Renal cortex interstitium (tissue), 11 donors: ENCODE measurements around the gene FICD. TPM values are rescaled to one million over a fixed set of nuclear protein-coding genes. Genes with fewer than 3 reads are reported as not detected.

Experiments used
- DNase-seq, 11 donors: peaks; one replicate each; pipeline ENCODE4 v3.0.0-alpha.2; 2013; ENCODE audit warnings: low read depth in 9 of 11, low spot score in 4 of 11; ENCODE audit errors: extremely low read depth in 1 of 11
- polyA plus RNA-seq, 3 donors: library from polyadenylated mRNA; unstranded; fragments of 120-200 nt; gene quantifications; one replicate each; pipeline ENCODE4 v1.2.1, GENCODE V29; 2013; ENCODE audit not compliant: insufficient read length in 3 of 3

The FICD gene
- polyA plus RNA-seq, 3 donors, result 3.0 to 4.0 (median 3.7) TPM

DNA sequence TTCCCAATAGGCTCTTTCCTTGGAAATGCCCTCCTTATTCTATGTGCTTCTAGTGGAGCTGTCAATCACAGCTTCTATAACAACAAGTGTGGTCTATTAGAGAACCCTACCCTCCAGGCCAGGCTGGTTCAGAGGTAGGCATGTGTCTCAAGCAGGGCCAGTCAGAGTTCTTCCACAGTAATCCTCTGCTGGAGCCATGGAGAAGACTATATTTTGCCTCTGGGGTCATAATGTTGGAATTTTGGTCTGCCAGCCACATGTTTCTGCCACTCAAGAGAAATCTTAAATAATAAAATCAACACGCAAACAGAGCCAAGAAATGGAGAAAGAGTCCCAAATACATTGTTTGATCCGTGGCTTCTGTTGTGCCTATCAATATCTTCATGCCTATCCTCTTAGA, 23.8 kb upstream of the FICD start:
- DNase-seq, result no peak

DNA sequence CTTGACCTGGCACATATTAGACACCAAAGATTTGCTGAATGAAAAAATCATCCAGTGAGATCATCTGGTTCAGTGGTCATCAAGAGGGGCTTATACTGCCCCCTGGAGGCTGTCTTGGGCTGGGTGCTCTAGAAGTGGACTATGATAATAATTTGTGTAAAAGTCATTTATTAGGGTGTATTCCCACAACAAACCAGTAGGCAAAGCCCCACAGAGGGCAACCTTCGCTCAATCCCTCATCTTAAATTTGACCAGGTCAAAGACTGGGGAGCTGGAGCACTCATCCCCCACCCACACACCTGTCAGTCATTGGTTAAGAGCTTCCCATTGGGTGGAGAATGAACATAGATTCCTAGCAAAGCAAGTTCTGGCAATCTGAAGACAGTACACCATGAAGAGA, 20.0 kb upstream of the FICD start:
- peak in 1 of 11 donors; percentile 7 for DNase-seq

DNA sequence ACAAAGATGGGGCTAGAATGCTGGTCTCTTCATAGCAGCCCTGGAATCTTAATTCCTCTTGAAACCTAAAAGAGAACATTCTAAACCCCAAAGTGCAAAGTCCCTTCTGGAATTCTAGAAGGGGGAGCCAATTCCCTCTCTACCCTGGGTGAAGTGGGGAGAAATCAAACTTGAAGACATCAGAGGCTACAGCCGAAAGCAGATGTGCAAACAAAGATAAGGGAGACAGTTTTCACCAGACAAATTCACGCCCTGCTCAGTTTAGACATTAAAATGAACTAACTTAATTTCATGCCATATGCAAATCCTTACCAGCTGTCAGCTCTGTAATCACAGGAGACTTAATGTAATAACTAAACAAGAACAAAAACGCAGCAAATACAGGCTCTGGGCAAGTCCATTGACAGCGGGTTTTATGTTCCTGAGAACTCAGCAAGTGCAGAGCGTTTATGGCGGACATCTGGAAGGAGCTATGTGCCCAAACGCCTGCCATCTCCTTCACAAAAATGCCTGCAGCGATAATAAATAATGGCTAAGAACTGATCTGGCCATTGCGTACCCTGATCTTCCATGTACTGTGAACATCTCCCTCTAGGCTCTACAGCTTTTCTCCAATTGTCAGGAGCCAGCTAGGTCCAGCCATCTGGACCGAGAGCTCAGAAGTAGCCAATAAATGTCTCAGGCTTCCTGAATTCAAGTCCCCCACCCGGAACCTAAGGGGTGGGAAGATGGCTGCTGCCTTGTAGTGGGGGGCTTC, 19.1 kb upstream of the FICD start:
- no peak for DNase-seq

DNA sequence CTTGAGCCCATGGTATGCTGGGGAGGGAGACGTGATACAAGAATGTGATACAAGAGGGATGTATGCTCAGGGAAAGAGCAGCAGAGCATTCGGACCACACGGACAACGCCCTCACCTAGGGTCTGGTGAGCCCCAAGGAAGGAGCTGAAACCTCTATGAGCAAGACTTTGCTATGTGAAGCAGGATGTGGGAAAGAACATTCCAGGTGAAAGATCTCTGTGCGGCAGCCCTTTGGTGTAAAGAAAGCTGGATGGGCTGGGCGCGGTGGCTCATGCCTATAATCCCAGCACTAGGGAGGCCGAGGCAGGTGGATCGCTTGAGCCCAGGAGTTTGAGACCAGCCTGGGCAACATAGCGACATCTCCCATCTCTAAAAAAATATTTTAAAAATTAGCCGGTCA, 16.9 kb upstream of the FICD start:
- DNase-seq, result no peak

DNA sequence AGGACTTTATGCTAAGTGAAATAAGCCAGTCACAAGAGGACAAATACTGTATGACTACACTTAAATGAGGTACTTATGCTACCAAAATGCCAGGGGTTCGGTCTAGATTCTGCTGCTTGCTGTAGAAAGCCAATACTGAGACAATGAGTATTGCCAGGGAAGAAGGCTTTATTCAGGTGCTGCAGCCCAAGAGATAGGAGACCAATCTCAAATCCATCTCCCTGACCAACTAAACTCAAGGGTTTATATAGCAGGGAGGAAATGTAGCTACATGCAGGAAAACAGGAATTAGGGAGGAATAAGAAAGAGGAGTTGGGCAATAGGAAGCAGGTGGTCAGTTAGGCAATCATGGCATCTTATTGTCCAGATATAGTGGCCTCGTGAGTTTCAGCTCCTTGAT, 12.2 kb upstream of the FICD start:
- no peak for DNase-seq

DNA sequence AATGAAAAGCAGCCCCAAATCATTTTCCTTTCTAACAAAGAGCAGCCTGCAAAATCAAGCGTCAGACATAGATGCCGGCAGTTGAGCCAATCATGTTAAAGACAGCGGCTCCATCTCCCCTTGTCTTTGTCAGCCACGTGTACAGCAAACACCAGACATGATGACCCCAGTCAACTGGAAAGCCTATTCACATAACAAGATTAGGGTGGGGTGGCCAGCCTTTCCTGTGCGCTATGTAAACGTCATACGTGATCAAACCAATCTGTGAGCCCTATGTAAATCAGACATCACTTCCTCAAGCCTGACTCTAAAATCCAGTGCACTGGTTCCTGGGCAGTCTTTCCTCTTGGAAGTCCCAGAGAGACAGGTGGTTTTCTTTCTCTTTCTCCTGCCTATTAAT, 9.9 kb upstream of the FICD start:
- DNase-seq, result no peak

DNA sequence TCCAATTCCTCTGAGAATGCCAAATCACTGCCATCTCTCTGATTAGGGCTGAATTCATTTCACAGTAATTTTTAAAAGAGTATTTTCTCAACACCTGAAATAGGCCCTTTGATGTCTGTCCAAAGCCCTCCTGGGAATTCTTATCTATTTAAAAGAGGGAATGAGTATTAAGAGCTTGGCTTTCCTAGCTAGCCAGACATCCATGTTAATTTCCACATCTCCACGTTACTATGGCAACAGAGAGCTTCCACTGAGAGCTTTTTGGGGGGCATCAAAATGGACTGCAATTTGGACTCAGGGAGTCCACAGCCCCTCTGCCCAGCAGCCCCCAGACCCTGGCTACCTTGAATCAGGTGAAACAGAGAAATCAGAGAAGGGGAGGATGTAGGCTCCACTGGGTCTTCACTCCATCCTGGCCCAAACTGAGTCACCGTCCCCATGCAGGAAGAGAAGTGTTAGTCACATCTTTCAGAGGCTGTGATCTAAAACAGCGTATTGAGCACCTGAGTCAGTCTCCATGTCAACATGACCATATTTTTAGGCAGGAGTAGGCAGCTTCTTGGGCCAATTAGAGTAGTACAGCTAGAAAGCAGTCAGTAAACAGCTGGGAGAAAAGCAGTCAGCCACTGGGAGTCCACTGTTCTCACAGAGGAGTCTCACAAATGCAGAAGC, 7.0 kb upstream of the FICD start:
- DNase-seq, result no peak

DNA sequence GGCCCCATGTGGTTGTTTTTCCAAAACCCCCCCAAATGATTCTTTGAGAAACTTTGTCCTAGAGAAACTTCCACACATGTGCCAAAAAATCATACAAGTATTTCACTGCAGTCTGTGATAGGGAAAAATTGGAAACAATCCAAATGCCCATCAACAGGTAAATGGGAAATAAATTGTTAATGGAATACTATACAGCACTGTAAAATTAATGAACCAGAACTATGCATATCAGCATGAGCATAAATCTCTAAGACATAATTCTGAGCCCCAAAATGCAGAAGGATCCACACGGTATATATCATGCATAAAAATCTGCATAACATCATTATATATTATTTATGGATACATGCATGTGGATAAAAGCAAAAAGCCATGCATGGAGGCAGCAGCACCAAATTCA, 5.3 kb upstream of the FICD start:
- DNase-seq, result no peak

DNA sequence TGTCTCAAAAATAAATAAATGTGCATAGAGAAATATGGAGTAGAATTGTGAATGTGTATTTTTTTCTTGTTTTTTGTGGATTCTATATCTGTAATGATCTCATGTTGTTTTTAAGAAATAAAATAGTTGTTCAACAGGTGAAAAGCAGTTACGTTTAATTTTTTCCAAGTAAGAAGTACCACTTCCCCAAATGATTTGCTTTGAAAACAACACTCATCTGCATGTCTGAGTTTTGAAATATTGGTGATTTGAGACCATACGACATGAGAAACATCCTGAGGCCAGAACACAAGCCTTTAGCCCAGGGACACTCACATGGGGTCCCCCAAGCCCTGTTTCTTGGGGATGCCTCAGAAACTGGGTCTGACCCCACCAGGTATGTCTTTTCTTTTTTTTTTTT, 4.2 kb upstream of the FICD start:
- DNase-seq, result no peak

DNA sequence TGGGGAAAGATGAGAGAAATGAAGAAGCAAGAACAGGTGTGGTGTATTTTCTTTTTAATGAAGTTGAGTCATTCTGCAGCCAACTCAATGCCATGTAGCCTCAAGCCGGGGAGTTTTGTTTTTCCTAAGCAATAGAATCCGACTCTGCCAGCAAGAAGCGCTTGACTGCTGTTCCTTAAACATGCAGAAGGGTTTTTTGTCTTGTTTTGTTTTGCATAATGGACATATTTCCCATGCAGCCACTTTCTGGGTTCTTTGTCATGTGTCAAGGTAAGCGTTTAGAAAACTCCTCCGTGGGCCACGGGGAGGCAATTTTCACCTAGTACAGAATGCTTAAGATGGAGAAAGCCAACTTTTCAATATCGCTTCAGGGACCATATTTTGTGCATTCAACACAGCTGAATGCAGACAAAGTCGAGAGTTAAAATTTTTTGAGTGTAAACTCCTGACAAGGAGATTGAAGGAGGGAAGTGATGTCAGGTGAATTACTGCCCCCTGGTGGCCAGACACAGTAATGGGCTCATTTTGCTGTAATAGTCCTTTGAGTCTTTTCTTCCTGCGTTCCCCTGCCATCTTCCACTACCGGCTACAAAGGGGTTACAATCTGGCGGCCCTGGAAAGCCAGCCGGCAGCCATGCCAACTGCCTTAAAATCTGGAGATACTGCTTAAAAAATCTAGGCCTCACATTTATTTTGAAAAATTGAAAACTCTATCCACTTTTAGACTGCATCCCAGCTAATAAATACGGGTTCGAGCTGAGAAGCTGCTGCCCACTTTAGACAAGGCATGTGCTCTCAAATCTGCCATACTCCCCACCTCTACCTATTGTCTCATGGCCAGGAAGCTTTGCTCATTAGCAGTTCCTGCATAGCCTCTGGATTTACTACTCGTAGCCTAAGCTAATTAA, 3.2 kb upstream of the FICD start:
- DNase-seq, result peak; percentile 56 to 75 (median 63)

DNA sequence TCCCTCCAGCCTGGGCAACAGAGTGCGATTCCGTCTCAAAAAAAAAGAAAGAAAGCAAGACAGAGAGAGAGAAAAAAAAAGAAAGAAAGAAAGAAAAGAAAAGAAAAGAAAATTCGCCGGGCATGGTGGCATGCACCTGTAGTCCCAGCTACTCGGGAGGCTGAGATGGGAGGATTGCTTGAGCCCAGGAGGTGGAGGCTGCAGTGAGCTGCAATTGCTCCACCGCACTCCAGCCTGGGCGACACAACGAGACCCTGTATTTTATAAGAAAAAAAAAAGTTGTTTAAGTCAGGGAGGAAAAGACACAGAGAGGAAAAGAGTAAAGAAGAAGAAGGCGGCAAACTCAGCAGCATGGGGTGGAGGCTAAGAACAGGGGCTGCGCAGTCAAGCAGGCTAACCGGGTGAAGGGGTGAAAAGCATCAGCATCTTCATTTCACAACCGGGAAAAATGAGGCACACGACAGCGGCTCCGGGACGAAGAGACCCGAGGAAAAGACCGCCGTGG, 557 bp upstream of the FICD start:
- peak in 1 of 11 donors; percentile 15 for DNase-seq

DNA sequence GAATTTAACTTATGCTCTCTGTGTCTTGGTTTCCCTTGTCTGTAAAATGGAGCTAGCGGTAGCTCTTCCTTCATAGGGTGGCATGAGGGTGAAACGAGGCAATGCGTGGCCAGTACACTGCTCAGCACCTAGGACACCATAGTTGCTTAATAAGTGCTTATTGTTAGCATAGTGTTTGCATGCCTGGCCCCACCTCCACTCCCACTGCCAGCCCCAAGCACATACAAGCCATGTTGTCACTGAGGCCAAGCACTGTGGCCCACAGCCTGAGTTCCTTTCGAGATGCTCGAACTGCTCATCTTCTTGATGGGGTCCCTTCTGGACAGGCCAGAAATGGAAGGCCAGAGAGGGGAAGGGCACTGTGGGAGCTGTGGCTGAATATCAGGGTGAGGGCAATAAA, 839 bp downstream of the FICD start:
- no peak for DNase-seq

DNA sequence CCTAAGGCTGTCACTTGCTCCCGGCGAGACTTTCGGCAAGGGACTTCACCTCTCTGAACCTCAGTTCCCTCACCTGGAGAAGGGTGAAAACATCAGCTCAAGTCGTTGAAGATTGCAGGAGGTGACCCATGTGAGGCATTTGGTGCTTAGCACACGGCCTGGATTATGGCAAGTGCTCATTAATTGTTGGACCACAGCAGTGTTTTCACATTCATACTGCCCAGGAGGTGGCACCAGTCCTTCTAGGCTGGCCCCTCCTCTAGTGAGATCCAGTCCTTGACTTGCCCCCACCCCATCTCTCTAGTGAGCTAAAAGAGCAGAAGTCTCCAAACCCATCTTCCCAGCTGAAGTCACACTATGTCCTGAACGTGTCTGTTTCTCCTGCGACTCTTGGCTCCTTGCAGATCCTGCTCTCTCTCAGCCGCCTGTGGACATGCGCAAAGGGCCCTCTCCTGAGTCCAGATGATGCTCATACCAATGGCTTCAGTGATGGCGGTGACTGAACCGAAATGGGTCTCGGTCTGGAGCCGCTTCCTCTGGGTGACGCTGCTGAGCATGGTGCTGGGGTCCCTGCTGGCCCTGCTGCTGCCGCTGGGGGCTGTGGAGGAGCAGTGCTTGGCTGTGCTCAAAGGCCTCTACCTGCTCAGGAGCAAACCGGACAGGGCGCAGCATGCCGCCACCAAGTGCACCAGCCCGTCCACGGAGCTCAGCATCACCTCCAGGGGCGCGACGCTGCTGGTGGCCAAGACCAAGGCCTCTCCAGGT, 1.6 kb downstream of the FICD start:
- DNase-seq, result no peak

DNA sequence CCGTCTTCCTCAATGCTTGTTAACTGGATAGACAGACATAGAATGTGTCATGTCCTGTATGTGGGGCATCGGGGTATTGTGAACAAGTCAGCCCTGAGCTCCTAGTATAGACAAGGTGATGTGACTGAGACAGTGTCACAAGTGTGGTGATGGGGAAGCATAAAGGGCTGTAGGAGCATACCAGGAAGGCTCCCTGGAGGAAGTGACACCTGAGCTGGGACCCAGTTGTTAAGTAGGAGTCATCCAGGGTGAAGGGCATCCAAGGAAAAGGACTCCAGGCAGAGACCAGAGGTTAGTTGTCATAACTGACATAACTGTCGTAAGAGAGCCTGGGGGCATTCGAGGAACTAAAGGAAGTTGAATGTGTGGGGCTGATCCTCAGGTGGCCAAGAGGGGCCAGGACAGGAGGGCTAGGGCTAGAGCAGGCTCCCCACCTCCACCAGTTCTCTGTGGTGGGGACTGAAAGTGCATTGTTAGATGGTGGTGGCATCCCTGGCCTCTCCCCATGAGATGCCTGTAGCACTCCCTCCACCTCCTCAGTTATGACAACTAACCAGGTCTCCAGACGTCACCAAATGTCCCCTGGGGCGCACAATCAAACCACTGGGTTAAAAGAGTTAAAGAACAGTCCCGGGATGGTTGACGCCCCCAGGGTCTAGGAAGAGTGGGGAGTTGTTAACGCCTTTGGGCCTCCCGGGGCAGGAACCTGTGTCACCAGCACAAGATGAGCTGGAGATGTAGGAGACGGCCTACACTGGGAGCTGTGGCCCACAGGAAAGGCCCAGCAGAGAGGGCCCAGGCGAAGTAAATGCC, 2.4 kb downstream of the FICD start:
- no peak for DNase-seq

DNA sequence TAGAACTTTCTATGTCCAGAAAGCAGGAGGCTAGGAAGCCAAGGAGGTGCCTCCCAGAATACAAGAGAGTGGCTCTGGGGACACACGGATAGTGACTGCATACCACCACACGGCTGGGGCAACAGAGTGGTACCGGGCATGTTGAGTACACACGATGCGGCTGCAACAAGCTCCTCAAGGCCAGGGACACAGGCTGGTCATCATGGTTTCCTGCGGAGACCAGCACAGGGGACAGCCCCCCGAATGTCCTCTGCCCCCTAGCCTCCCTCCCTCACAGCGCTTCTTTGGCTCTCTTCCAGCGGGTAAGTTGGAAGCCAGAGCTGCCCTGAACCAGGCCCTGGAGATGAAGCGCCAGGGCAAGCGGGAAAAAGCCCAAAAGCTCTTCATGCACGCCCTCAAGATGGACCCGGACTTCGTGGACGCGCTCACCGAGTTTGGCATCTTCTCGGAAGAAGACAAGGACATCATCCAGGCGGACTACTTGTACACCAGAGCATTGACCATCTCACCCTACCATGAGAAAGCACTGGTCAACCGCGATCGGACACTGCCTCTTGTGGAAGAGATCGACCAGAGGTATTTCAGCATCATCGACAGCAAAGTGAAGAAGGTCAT, 3.1 kb downstream of the FICD start:
- DNase-seq, result no peak

DNA sequence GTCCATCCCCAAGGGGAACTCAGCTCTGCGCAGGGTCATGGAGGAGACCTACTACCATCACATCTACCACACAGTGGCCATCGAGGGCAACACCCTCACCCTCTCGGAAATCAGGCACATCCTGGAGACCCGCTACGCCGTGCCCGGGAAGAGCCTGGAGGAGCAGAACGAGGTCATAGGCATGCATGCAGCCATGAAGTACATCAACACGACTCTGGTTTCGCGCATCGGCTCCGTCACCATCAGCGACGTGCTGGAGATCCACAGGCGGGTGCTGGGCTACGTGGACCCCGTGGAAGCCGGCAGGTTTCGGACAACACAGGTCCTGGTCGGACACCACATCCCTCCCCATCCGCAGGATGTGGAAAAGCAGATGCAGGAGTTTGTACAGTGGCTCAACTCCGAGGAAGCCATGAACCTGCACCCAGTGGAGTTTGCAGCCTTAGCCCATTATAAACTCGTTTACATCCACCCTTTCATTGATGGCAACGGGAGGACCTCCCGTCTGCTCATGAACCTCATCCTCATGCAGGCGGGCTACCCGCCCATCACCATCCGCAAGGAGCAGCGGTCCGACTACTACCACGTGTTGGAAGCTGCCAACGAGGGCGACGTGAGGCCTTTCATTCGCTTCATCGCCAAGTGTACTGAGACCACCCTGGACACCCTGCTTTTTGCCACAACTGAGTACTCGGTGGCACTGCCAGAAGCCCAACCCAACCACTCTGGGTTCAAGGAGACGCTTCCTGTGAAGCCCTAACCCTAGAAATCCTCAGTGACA, 3.8 kb downstream of the FICD start:
- DNase-seq, result no peak

DNA sequence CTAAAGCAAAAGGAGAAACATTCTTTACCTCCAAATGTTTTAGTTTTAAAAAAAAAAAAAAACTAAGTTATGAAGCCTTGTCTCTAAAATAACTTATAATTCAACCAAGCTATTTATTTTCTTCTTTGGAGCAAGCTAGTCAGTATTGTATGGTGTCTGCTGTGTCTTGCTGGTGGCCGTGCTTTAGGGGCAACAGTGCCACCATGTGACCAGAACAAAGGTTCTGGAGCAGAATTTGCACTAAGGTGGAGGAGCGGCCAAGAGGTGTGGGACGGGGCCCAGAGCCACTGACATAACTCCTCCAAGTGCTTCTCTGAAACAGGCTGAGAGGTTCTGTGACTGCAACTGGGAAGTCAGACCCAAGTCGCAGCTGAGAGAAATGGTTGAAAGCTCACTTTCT, 4.5 kb downstream of the FICD start:
- no peak for DNase-seq
